ENCODE results near the gene RBMS3.
"Not testable (repeated sequence)": the region's sequence is repeated elsewhere in the genome, so short reads cannot be mapped to it uniquely, and the experiment has no call there.

Gene RBMS3

DNA sequence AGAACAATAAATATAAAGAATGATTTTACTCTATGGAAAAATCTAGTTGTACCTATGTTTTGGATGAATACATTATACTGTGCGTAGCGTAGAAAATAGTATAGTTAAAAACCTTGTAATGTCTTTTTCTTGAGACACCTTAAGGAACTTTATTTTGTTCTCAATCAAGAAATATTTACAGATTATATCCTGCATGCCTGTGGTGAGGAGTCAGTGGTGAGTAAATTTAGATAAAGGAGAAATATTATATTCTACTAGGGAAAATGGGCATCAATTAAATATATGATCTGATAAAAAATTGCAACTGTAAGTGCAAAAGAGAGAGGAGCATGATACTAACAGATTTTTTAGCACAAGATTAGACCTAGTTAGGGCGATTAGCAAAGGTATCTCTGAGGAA, 157.7 kb downstream of the RBMS3 start:
- no peak for DNase-seq

DNA sequence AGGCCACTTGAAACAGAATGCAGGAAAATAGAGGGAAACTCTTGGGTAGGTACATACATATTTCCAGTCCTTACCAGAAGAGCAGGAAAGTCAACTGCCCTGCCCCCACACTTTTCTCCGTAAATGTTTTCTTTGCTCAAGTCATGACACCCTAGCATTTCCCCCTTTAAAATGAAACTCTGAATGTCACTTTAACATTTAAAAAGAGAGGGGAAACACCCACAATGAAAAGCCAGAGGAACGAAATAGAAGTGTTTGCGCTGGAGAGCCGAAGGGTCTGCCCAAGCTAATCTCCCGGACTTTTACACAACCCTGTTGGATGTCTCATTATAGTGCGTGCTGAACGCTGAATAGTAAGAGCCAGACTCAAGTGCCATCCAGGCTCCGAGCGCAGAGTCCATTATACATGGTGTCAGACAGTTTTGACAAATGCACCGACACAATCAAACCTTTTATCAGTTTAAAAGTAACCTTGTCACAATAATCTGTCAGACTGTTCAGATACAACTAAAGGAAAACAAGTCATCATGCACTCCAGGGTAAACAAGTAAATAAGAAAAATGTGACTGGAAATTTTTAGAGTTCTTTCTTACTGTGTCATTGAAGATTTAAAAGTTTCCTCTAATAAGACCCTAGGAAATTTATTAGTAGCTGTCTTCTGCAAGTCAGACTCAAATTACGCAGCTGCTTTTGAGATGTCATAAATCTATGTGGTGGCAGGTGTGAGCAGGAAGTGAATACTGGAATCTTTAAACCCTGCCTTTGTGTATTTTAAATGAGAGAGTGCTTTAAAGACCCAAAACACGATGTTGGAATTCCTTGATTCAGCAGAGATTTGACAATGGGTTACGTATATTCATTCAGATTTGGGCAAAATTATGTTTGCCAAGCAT, 159.8 kb downstream of the RBMS3 start:
- no peak for DNase-seq

DNA sequence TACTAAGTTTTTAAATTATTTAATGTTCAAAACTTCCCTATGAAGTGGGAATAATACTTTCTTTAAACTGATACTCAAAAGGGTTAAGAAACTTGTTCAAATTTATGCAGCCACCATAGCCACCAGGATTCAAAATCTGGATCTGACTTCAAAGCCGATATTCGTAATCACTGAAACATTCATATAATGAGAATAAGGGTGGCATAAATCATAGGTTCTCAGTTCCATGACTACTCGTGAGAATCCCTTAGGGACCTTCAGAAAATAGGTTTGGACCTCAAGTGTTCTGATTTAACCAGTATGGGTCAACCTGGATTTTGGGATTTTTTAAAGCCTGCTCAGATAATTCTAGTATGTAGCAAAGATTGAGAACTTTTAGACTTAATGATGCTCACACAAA, 160.6 kb downstream of the RBMS3 start:
- no peak for DNase-seq

DNA sequence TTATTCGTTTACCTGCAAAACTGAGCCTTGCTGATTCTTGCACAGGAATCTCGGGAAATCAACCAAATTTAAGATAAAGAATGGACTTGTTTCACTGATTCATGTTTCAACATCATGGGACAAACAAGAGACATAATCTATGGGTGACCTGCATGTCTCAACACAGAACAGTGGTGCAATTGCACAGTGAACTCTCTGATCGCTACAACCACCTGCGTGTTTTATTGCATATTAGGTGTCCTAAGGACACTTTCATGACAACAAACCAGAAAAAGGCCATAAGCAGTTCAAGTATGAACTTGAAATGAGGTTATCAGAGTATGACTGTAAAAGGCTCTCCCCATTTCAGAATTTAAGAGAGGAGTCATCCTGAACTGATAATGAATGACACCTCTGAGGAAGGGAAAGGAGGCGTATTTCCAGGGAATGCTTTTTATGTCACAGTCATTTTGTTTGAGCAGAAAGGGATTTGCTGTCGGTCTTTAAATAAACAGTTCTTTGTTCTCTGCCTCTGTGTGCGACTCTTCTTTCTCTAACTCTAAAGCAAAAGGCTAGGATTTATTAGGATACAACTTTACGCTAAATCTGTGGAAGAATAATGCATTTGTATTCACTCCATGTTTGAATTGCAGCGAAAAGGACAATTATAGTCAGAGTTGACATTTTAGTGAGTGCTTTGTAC, 167.2 kb downstream of the RBMS3 start:
- no peak for DNase-seq

DNA sequence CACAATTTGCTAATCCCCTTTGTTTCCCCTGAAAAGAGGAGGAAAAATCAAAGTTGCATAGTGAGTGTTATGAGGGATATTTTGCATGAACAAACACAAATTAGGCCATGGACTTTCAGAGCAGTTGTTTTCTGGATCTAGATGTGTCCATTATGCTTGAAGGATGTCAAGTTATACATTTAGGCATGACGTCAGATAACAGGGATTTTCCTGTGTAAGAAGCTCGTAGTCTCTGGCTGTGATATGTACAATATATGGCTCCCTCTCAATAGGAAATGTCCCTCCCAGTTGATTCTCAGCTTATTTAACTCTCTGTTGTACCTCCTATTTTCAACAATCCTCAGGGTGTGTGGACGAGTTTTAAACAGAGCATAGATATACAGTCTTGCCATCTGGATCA, 171.0 kb downstream of the RBMS3 start:
- no peak for DNase-seq

DNA sequence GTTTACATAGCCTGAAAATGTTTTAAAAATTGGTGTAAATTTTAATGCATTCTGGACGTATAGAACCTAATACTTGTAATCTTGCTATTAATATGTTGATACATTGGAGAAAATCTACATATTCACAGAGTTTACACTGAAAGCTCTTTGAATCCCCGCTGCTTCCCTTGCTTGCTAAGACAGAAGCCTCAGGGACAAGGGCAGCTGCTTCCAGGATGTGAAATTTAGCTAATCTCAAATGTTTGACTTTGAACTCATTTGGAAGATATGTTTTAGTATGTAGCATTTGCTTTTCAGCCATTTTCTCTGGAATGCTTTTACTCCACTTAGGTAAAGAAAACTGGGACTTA, 172.0 kb downstream of the RBMS3 start:
- DNase-seq = no peak

DNA sequence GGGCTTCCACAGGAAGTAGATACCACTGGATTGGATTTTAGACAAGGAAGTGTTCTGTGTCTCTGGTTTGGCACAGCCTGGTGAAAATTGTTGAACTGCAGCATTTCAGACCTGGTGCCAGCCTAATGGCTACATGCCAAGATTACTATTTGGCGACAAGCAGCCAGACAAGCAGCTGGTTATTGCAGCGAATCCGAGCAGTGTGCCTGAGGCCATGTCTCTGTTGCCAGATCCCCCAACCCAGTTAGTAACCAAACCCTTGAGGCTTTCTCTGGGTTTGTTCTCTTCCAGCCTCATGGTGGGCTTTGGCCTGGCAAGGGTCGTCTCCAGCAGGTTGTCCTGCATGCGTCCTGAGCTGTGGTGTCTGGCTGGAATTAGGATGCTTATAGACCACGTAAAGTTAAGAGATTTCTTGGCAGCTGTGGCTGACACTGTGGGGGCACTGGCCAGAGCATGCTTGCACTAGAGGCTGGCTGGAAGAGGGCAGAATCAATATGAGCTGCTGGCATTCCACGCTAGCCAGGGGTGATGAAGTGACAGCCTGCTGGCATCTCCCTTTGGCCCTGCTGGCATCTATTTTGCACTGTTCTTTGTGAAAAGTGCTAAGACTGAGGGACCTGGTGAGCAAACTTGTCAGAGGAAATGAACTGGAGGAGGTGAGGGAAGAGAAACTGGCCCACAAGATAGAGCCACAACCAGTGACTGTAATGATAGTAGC, 172.6 kb downstream of the RBMS3 start:
- no peak for DNase-seq

DNA sequence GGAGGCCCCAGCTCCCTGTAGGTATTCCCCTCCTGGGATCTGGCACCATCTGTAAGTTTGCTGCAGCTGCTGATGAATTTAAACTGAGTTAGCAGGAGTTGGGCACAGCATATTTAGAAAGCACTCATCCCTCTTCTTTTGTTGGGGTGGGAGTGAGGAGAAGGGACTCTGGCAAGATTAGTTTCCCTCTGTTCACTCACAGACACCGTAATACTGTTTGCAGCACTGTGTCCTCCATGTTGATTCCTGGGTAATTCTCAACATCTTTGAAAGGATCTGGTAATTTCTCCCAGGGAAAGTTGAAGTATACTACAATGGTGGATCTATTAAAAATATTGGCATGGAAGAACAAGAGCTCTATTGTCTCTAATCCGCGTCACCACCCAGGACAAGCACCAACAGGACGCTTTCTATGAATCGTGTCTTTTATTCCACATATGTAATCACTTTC, 173.3 kb downstream of the RBMS3 start:
- DNase-seq = no peak

DNA sequence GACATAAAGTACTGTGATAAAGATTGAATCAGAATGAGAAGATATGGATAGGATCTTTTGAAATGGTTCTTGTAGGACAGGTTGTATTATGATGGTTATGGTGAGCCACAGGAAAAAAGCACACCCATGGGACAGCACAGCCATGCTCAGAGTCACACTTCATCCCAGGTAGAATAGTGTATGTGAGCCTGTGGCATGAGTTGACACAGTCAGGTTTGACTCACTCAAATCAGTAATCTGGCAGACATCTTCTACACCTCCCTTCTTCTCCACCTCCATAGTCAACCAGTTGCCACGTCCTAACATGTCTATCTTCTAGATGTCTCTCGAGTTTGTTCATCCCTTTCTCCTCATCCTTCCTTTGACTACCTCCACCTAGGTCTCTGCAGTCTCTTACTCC, 176.0 kb downstream of the RBMS3 start:
- DNase-seq = no peak

DNA sequence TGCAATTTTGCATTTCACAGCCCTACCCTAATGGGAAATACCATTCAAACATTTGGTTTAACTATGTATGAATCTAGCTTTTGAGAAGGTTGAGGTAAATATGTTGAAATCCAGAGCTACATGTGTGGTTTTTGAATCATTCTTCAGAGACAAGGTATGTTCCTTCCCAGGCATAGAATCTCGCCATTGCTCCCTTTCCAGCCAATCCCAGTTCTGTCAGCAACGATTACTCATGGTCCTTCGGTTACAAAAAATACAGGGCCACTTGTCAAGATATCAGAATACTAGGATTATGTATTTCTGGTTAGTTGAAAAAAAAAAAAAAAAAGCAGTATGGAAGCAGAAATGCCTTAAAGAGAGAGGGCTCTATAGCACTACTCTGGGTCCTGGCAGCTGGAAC, 182.4 kb downstream of the RBMS3 start:
- no peak for DNase-seq

DNA sequence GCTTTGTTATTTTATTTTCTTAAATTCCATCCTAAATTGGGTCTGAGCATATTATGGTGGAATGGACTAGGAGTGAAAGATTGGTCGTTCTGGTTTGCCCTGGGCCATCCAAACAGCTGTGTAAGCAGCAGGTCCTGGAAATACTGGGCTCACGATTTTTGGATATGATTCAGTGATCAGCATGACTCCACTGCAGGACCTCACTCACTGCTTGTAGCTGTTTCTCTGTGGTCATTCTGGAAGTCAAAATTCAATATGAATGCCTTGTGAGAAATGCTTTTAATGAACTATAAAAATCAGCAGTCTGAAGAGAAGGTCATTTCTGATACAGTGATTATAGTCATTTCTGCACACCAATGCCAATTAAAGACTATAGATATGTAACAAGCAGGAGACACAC, 185.0 kb downstream of the RBMS3 start:
- DNase-seq = peak; percentile 81

DNA sequence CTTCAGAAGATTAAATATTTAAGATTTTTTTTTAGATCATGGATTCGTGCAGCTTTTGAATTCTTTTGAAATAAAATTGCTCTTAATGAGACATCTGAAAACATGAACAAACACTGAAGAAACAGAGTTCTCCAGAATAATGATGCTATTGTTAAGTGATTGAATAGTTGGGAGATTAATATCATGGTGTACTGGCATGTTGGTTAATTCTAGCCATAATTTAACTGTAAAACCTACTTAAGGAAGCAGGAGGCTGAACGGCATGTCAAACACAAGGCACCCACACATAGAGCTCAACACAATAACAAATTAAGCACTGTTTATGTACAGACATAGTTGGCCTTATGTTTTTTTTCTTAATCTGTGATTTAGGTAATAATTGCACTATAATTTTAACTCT, 185.6 kb downstream of the RBMS3 start:
- no peak for DNase-seq

DNA sequence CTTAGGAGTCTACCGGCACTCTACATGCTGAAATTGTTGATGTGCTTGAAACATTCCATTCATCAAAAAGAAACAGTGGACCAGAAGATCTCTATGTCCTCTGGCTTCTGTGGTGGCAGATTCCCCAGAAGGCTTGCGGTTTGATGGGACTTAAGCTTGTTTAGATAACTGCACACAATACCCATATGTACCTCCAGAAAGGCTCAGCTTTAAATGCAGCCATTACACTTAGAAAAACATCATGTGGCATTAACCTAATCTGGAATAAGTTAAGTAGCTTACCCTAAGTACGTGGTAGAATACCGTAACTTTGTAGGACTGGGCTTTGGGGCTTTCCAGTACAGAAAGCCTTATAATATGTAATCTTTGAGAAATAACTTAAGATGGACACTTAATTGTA, 187.3 kb downstream of the RBMS3 start:
- peak; percentile 56 for DNase-seq

DNA sequence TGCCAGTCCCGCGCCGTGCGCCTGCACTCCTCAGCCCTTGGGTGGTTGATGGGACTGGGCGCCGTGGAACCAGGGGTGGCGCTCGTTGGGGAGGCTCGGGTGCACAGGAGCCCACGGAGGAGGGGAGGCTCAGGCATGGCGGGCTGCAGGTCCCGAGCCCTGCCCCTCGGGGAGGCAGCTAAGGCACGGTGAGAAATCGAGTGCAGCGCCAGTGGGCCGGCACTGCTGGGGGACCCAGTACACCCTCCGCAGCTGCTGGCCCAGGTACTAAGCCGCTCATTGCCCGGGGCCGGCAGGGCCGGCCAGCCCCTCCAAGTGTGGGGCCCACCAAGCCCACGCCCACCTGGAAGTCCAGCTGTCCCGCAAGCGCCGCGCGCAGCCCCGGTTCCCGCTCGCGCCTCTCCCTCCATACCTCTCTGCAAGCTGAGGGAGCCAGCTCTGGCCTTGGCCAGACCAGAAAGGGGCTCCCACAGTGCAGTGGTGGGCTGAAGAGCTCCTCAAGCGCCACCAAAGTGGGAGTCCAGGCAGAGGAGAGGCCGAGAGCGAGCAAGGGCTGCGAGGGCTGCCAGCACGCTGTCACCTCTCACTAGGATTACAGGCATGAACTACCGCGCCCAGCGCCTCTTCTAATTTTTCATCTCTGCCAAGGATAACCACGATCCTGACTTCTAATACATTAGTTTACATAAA, 192.8 kb downstream of the RBMS3 start:
- DNase-seq = not testable (repeated sequence)

DNA sequence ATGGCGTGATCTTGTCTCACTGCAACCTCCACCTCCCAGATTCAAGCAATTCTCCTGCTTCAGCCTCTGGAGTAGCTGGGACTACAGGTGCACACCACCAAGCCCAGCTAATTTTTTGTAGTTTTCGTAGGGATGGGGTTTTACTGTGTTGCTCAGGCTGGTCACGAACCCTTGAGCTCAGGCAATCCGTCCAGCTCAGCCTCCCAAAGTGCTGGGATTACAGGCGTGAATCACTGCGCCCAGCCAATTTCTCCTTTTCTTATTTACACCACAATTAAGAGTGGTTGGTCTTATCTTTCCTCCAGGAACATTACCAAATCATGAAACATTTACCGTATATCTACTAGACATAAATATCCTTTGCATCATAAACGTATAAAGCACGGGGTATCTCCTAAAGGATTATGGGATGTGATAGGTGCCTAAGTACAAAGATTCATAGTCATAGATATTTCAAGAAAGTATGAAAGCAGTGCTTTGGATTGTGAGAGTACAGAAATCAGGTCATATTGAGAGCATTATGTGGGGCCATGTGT, 194.5 kb downstream of the RBMS3 start:
- DNase-seq = no peak

DNA sequence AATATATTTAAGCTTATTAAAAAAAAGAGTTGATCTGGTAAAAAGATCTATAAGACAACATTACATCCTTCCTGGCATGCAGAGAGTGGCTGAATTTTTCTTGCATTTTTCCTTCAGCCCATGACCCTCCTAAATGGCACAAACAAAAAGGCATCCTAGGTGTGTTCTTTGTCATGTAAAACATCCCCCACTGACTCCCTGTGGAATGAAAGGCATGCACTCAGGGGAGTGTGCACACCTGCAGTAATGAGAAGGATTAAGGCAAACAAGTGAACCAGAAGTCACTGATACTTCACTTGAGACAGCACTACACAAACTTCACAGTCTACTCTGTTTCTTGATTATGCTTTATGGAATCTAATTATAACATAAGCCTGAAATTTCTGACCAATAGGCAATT, 195.0 kb downstream of the RBMS3 start:
- no peak for DNase-seq

DNA sequence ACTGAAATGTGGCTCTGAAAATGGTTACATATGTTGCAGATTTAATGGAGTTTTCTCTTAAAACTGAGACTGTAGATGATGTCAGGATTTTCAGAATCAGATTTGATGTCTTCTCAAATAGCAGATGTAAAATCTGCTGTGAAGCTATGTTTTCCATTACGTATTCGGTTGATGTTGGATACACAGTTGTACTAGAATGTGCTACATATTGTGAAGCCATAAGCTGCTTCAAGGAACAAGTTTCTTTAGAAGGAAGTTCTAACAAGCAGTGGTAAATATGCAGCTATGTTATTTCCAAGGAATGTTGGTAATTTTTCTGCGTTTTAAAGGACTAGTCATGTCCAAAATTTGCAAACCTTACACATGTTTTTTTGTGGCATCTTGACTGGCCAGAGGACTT, 197.7 kb downstream of the RBMS3 start:
- peak; percentile 68 for DNase-seq

DNA sequence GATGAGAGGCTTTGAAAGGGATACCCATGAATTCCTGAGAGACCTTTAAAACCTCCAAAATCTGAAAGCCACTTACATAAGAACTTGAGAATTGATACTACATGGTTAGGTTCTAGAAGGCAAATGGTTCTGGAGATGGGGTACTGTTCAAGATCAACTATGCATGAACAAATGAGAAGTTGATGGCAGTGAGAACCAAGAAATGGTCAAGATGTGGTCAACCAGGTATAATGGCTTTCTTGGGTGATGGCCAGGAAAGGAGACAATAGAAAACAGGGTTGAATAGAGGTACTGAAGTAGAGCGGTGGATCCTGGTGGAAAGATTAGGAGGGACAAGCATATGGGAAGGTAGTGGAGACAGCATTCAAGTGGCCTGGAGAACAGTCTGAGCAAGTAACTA, 200.4 kb downstream of the RBMS3 start:
- no peak for DNase-seq

DNA sequence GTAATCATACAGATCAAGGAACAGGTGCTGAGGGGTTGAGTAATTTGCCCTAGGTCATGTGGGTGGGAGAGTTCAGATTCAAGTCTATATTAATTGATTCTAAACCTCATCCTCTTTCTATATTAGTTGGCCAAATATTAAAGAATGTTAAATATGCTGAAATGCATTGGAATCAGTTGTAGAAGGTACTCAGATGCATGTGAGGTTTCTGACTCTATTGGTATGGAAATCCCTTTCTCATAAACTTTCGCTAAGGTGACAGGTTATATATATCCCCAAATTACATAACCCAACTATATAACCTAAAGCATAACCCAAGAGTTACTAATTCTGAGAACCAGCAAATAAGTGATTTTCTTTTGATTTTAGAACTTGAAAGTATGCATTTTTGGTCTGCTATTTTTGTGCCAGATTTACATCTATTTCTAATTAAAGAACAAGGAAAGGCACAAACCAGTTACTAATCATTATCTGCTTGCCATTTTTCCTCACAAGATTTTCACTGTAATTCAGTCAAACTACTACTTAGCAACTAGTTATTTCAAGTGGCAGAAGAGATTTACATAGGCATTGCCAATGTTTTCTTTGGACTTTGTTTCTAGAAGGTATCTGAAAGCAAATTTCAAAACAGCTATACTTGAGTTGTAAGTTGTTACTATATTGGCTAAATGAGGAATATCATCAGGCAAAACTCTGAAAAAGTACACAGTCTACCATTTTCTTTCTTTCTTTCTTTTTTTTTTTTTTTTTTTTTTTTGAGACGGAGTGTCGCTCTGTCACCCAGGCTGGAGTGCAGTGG, 201.3 kb downstream of the RBMS3 start:
- no peak for DNase-seq

DNA sequence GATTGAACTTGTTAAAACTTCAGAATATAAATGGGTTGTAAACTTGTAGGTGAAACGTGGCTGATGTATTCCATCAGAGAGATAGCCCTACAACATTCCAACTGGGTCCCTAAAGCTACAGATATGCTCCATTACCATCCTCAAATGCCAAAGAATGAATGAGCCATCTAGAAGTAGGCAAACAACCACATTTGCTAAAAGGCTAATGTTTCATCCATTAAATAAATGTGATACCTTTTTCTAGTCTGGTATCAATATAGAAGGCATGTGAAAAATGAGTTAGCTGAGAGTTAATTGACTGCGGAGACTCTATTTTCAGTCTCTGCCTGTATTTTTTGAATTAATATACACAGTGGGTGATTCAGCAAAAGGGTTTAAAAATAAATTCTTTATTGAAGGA, 203.8 kb downstream of the RBMS3 start:
- DNase-seq = no peak

DNA sequence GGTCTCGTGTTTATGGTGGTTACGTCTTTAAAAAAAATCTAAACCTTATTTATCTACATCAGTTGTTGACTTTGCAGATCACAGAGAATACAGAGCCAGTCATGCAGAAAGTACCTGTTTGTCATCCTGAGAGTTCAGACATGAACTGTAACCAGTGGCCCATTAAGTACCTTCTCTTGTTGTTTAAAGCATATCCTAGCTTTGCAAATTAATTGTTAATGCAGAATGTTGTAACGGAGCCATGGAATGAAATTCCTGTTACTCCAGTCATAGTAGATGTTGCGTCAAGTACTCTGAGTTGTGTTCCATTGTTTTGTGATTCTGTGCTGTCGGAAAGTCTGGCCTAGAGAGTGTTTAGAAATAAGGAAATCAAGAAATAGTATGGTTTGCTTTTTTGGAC, 205.2 kb downstream of the RBMS3 start:
- no peak for DNase-seq

DNA sequence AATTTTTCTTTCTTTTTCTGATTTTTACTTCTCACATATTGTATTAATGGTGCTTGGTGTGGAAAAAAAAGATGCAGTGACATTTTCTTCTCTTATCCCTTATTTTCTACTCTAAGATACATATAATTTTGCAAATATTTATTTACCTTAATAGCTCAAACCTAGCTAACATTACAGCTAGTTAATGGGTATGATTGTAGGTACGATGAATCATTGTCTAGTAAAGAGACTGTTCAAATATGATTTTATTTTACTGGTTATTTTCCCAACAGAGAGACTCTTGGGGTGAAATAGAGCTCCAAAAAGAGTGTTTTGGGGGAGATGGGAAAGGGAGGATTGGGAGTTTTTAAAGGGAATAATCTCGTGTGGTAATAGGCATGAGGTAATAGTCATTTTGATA, 206.0 kb downstream of the RBMS3 start:
- DNase-seq = no peak
